ENCODE results near the gene EMP1. TPM values are rescaled to one million over a fixed set of nuclear protein-coding genes. Genes with fewer than 3 reads are reported as not detected.

EMP1 gene
- total and polyA plus RNA-seq, 9 of the 15 experiments (the other 6 are each of a cell fraction or from before 2014, with no cell fraction given), result 0.10 to 0.60 TPM; not detected in 7

- intact Hi-C loops (cut with micrococcal nuclease), result no loop called here
- no peak overlapping the region for H2AFZ ChIP-seq (ENCODE audit: low read depth, low read length)
- no peaks in the 10 kb centered on the region; a peak in 1 of 5 replicates for H3K4me1 ChIP-seq (replicated peaks in 1 of 2; ENCODE audit: control insufficient read depth in 2 of 2, insufficient read depth in 2 of 2, low read length in 2 of 2)
- in situ Hi-C loops (cut with MboI), result loop anchor here (25.0 kb wide), 1 partner anchor 212 kb away; the partner anchor contains the start of gene HEBP1
- ATAC-seq, result no peak
- H4K20me1 ChIP-seq (replicated peaks; ENCODE audit: control insufficient read depth, insufficient read depth, low read length), result no peaks in the 10 kb centered on the region
- no peak overlapping the region for H3K9ac ChIP-seq (ENCODE audit: insufficient read depth in 1 of 2, low read depth in 2 of 2, low read length in 2 of 2)
- no peak for FAIRE-seq
- CTCF ChIA-PET (ENCODE audit: low intra/inter-chr PET ratio), result no interaction called here
- H3K36me3 ChIP-seq (ENCODE audit: control insufficient read depth, insufficient read depth, low read length), result no peaks in the 10 kb centered on the region
- H3K27me3 ChIP-seq (ENCODE audit: control insufficient read depth in 2 of 2, insufficient read depth in 2 of 2, low read length in 2 of 2), result no peaks in the 10 kb centered on the region
- no TSS peak for BruUV-seq (replicated peaks)
- H3K9me3 ChIP-seq (replicated peaks; ENCODE audit: control insufficient read depth, insufficient read depth, low read depth, low read length), result no peaks in the 10 kb centered on the region
- no peak overlapping the region for H3K4me2 ChIP-seq (ENCODE audit: insufficient read depth, low read length)
- DNase-seq (ENCODE audit: extremely low read depth in 1 of 4, low spot score in 3 of 4), result no peak
- POLR2A ChIA-PET, result interaction anchor here (0.9 kb wide), 1 partner anchor 10 kb away, joined by 5 read pairs; no protein-coding TSS in a partner anchor
- no peak overlapping the region for H3K27ac ChIP-seq (ENCODE audit: extremely low read depth, low read depth, low read length)
- H3K9me1 ChIP-seq (ENCODE audit: control insufficient read depth, insufficient read depth, low read length), result no peaks in the 10 kb centered on the region
- no peaks in the 10 kb centered on the region for H3K79me2 ChIP-seq (ENCODE audit: control insufficient read depth, insufficient read depth, low read length)
- no peak overlapping the region for H3K4me3 ChIP-seq
- WGBS (ENCODE audit: insufficient coverage, low coverage, missing lambda C conversion rate), result 2% methylated on average over 3 of the region's 3 CpGs
- TF ChIP-seq NBN (IDR thresholded peaks at IDR 0.05; ENCODE audit: low read depth) (no peak), PTRF (tag; IDR thresholded peaks at IDR 0.05) (no peak), CC2D1A (IDR thresholded peaks at IDR 0.05) (no peak), HOXB6 (CRISPR knock-in tag; IDR thresholded peaks at IDR 0.05; ENCODE audit: borderline replicate concordance) (no peak), ZNF212 (CRISPR knock-in tag; IDR thresholded peaks at IDR 0.05) (no peak), ETV6 (IDR thresholded peaks at IDR 0.05; ENCODE audit: borderline replicate concordance in 1 of 2, low read depth in 2 of 2, low read length in 1 of 2) (no peak), ETV6 (CRISPR knock-in tag; IDR thresholded peaks at IDR 0.05; ENCODE audit: borderline replicate concordance) (no peak), ZNF436 (CRISPR knock-in tag; IDR thresholded peaks at IDR 0.05) (no peak), MAX (CRISPR knock-in tag; IDR thresholded peaks at IDR 0.05) (no peak), ERF (CRISPR knock-in tag; IDR thresholded peaks at IDR 0.05) (no peak), NFE2 (IDR thresholded peaks at IDR 0.05; ENCODE audit: low read depth) (no peak), RREB1 (CRISPR knock-in tag; IDR thresholded peaks at IDR 0.05) (no peak), KDM5B (IDR thresholded peaks at IDR 0.05; ENCODE audit: insufficient replicate concordance, low read depth, low read length) (no peak), ATF4 (CRISPR knock-in tag; IDR thresholded peaks at IDR 0.05) (no peak), CHD1 (IDR thresholded peaks at IDR 0.05; ENCODE audit: low read length) (no peak), HNRNPL (IDR thresholded peaks at IDR 0.05; ENCODE audit: low read depth, low read length) (no peak)
Observed at GRCh38 chr12:13223941-13224340, 27.4 kb downstream of the EMP1 start.
